GM19468 (cell line): Measurements from ENCODE around the gene WDR5B.

Experiments used
- ATAC-seq: cut with Tn5 transposase; IDR thresholded peaks from one replicate; pipeline ENCODE4 v1.9.1; 2021; ENCODE audit warnings: mild to moderate bottlenecking, moderate library complexity, moderate number of reproducible peaks; ENCODE audit not compliant: unreplicated experiment; ENCODE audit errors: extremely low read depth

The WDR5B gene

DNA sequence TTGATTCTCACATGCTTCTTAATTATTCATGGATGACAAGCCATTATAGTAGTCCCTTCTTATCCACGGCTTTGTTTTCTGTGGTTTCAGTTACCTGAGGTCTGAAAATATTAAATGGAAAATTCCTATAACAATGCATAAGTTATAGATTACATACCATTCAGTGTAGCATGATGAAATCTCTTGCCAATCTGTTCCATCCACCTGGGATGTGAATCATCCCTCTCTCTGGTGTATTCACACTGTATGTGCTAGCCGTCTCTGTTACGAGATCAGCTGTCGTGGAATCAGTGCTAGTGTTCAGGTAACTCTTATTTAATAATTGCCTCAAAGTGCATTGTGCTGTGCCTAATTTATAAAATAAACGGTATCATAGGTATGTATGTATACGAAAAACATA, 5.2 kb downstream of the WDR5B start:
- no peak for ATAC-seq

DNA sequence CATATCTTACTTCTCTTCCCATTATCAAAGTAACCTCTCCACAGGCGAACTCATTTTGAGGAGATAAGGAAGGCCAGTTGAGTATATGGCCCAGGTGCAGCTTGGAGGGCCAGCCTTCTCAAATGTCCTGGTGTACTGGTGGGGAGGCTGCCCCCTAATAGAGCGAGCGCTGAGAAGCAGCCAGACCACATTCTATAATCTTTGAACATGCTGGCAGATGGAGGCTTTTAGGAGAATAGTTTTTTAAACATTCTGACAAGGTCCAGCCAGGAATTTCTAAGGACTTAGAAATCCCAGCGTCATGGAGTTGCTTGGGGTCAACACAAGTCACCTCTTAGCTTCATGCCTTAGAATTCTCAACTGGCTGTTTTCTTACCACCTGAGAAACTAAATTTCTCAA, 5.8 kb downstream of the WDR5B start:
- ATAC-seq: no peak

GRCh38 chr3:122409446-122409845, 6.4 kb downstream of the WDR5B start:
- ATAC-seq: no peak

DNA sequence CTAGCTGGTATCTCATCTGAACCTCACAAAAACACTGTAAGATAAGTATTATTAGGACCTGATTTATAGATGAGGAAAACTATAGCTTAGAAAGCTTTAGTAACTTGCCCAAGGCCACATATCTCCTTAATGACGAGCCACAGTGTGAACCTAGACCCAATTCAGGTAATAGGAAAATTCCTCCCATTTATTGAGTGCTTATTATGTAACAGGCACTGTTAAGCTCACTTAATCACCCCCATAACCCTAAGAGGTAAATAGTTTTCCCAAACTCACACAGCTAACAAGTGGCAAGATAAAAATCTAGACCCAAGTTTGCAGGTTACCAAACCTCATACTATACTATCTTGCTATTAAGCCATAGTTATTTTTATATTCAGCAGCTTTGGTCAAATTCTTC, 7.9 kb downstream of the WDR5B start:
- no peak for ATAC-seq

- ATAC-seq: no peak
These were observed 9.7 kb downstream of the WDR5B start for GRCh38 chr3:122406198-122406597.

DNA sequence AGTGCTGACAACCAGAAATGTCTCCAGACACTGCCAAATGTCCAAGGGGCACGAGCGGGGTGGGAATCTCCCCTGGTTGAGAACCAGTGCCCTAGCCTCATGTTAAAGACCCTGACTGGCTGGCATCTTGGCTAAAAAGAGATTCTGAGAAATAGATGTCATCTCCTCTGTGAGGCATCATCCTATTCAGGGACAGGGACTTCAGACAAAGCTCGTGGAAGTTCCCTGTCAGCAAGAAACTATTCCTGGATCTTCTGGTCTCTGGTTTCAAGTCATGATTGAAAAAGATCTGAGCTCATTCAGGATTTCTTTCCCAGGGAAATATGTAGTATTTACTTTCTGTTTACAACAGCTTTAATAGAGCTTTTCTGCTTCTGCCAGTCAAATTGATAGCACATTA, 10.8 kb downstream of the WDR5B start:
- ATAC-seq: no peak

GRCh38 chr3:122403489-122403888, 12.4 kb downstream of the WDR5B start:
- ATAC-seq: no peak

DNA sequence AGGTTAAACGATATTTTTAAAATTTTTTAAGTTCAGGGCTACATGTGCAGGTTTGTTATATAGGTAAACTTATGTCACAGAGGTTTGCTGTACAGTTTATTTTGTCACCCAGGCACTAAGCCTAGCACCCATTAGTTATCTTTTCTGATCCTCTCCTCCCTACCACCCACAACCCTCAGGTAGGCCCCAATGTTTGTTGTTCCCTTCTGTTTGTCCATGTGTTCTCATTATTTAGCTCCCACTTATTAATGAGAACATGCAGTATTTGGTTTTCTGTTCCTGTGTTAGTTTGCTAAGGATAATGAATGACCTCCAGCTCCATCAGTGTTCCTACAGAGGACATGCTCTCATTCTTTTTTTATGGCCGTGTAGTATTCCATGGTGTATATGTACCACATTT, 16.9 kb downstream of the WDR5B start:
- ATAC-seq: no peak

DNA sequence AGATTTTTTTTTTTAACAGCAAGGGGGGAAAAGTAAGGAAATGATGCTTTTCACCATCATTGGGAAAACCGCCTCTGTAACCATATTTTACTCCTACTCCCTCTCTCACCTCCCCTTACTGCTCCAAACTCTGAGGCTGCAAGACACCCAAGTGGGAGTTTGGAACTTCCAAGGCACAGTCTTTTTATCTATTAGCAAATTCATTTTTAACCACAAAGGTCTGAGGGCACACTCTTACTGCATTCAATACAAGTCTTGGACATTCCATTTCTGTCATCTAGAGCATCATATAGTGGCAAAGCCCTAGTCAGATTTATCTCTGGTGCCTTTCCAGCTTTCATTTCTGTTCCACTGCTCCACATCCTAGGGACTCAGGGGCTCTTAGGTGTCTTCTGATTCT, 18.7 kb downstream of the WDR5B start:
- no peak for ATAC-seq

DNA sequence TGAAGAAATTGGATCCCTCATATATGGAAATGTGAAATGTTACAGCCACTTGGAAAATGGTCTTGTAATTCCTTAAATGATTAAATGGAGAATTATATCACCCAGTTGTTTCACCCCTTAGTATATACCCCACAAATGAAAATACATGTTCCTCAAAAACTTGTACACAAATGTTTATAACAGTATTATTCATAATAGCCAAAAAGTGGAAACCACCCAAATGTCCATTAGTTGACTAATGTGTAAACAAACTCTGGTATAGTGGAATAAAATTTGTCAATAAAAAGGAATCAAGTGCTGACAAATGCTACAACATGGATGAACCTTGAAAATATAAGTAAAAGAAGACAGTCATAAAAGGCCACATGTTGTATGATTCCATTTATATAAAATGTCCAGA, 19.4 kb downstream of the WDR5B start:
- ATAC-seq: no peak

DNA sequence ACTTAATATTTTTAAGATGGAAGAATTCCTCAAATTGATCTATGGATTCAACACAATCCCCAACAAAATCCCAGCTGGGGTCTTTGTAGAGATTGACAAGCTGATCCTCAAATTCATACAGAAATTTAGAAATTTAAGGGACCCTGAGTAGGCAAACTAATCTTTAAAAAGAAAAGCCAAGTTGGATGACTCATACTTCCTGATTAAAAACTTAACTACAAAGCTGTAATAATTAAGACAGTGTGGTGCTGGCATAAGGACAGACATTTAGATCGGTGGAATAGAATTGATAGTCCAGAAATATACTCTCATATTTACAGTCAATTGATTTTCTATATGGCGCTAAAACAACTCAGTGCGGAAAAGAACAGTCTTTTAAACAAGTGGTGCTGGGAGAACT, 20.3 kb downstream of the WDR5B start:
- no peak for ATAC-seq

DNA sequence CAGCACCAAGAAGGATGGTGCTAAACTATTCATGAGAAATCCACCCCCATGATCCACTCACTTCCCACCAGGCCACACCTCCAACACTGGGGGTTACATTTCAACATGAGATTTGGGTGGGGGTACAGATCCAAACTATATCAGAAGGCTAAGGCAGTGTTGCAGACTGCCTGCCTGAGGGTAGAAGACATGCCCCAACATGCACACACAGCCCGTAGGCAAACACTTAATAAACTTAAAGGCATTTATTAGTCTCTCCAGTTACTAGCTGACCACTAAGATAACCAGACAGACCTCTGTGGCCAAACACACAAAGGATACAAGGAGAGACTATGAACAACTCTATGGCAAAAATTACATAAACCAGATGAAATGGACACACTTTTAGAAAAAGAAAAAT, 21.7 kb downstream of the WDR5B start:
- no peak for ATAC-seq

DNA sequence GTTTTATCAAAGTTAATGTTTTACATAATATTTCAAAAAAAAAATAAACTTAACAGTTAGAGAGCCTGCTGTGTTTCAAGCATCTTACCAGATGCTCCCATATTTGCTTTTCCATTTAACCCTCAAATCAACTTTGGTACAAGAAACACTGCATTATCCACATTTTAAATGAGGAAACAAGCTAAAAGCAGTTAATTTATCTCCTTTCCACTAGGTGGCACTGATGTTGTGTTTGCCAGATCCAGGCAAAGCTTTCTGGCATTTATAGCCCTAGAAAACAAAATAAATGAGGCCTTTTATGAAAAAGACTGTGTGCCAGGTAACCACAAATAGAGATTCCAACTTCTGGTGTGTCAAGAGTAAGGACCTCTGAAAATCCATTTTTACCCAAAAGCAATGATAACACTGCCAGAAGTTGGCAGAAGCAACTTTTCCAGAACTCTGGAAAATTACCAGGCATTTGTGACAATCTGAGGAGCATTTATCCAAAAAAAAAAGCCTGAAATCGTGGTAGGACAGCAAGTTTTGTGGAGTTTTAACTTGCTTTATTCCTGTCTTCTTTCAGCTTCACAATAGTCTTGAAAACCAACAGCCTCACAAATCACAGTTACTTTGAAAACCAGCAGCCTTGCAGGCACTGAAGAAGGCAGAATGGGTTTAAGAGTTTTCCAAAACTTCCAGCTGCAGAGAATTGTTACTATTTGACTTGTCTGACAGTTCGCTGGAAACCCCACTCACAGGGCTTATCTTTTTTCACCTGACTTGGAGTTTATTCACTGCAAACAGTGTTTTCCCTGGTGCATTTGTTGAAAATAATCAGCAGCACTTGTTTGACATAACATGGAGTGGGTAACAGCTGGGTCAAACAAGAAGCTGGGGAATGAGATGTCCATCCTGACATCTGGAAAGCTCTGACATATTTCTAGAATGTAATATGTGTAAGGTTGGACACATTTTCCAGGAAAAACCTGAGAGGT, 22.7 kb downstream of the WDR5B start:
- ATAC-seq: no peak

DNA sequence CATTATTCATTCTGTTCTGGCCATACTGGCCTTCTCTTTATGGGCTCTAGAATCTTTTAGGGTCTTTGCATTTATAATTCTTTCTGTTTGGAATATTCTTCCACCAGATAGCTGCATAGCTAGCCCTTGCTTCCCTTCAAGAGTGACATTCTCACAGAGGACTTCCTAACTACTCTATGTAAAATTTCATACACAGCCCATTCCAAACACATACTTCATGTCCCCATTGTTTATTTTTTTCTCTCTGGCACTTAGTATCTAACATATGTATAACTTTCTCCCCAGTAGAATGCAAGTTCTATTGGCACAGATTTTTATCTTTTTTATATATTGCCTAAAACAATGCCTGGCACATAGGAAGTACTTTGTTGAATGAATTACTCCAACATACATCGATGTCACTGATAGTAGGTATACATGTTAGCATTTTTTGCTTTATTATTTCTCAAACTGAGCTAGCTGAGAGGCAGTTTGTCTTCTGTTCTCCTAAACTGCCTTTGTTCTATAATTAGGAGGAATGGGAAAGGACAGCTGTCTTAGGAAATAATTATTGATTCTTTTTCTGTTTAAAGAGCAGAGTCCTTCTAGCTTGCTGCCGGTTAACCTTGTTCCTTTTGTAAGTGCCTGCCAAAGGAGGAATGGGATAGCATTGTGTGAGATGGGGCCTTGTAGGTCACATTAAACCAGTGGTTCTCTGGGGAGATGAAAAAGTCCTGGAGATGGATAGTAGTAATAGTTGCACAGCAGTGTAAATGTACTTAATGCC, 24.0 kb downstream of the WDR5B start:
- no peak for ATAC-seq

DNA sequence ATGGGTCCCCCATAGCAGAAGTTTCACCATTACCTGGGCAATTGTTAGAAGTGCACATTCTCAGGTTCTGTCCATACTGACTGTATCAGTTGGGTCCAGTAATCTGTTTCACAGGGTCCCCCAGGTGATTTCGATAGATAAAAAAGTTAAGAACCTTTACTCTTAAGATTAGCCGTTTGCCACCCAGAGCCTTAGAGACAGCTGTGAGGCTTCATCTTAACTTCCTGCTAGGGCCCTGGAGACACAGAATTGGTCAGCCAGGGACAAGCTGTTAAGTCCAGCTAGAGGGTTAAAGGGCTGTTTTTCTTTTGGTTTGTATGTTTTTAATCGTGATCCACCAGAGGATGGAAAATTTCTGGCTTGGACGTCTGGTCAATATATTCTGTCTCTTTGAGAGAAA, 25.2 kb downstream of the WDR5B start:
- no peak for ATAC-seq

GRCh38 chr3:122389892-122390291, 26.0 kb downstream of the WDR5B start:
- ATAC-seq: no peak

- no peak for ATAC-seq
These were observed 26.7 kb downstream of the WDR5B start for GRCh38 chr3:122389197-122389596.

DNA sequence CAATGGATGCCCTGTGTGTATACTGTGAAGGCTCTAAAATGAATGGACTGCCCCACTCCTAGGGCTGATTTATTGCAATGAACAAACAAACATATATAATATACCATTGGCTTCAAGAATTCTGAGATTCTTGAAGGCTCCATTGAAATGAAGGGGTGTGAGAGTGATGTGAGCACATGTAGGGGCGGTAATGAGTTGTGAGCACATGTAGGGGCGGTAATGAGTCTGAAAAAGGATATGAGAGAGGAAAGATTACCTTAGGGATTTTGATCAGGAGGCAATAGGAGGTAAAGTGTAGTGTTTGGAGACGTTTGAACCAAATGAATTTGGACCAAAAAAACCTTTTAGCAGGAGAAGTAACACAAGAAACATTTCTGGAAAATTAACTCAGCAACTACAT, 28.2 kb downstream of the WDR5B start:
- ATAC-seq: no peak

GRCh38 chr3:122383771-122384697, 31.8 kb downstream of the WDR5B start, which contains the start of gene FAM162A:
Gene FAM162A, plus strand, starts transcription at chr3:122384182. Its CDS starts 84 bp downstream, at chr3:122384266.
- ATAC-seq: peak; percentile 91
